Activated effector memory CD4-positive, alpha-beta T cell treated with Interleukin-2 at 50 U/mL for 16 hours (primary cell): ENCODE results near the gene CEMIP2.

Source experiments
- DNase-seq: peaks from one replicate; pipeline ENCODE4 v3.0.0-alpha.2; 2020

The CEMIP2 gene

DNA sequence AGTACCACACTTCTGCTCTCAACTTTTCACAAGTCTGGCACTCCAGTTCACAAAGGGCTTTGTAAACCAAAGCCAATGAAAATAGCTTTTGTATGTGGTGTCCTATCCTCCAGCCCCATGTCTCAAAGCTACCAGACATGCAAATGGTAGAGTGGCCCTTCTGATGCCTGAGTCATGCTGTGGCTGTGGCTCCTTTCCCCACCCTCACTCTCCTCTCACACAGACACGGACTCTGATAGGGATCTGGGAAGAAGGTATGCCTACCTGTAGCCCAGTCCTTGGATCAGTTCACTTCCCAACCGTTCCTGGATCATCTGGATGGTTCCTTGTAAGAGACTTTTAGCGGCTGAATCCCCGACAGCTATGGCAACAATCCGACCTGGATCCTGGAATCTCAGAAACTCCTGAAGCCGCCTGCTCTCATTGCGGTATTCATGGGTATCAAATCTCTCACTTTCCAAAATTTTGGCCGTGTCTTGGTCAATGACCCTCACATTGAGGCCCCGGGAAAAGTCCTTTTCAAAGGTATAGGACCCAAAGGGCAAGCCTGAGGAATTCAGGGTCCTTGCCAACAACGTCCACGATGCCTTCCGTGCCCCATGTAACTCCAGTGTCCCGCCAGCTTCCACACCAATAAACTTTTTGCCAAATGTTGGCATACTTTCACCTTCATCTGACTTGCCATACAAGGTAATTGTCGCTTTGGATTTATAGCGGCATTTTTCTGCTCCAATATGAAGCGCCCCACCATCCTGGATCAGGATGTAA lies 23.4 kb downstream of the CEMIP2 start:
- no peak for DNase-seq

DNA sequence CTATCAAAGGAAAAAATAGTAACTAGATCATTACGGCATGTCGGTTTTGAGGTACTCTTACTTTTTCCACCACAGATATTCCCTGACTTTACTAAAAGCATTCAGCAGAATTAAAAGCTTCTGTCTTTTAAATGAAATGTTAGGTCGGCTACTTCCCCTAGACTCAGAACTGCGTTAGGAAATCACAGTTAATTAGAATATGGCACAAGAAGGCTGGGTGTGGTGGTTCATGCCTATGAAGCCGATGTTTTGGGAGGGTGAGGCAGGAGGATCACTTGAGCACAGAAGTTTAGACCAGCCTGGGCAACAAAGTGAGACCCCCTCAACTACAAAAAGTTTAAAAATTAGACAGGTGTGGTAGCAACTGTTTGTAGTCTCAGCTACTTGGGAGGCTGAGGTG lies 24.4 kb downstream of the CEMIP2 start:
- no peak for DNase-seq

DNA sequence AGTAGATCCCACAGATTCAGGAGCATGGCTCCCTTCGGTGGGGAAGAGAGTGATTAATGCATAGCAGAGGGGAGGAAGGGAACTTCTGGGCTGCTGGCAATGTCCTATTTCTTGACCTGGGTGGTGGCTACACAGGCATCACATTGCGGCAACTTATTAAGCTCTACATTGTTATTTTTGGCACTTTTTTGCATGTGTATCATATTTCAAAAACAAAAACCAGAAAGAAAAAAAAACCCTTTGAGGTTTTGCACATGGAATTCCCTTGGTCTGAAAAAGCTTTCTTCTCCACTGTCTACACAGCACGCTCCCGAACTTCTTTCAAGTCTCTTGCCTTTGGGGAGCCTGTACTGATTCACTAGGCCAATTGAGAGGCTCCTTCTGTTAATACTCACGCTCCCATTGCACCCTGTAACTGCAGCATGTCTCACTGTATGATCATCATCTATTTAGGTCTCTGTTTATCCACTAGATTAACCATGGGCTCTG lies 25.1 kb downstream of the CEMIP2 start:
- no peak for DNase-seq

DNA sequence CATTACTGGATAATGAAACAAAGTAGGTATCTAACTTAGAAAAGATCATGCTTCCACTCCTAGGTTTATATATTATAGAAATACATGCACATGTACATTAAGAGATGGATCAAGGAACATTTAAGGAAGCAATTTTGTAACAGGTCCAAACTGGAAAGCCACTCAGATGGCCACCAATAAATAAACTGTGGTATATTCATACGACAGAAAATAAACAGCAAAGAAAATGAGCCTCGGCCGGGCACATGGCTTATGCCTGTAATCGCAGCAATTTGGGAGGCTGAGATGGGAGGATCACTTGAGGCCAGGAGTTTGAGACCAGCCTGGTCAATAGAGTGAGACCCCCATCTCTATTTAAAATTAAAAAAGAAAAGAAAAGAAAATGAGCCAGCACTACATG lies 25.6 kb downstream of the CEMIP2 start:
- DNase-seq = no peak

DNA sequence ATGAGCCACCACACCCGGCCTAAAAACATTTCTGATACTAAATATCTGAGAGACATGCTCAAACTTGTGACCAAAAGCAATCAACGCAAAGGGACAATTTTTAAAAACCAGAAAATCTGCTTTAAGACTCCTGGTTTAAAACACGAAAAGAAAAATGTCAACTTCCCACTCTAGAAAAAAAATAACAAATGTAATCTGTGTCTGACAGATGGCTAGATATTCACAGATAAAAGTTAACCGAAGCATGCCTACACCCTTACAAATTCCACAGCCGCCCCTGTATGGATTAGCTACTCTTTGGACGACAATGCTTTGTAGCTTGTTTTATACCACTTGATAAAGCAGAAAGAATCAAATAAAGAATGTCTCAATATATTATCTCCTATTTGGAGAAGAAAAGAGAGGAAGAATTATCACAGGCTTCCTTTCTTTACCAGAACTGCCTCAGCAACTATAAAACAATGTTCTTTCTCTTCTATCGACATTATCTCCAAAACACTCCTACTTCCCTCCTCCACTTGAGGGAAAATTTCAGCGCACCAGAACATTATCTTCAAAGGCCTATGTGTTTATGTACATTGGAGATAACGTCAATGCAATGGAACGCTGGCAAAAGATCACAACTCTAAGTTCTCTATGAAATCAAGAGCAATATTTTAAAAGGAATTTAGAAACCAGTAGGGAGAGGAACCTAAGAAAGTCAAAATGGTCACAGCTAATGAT lies 26.2 kb downstream of the CEMIP2 start:
- DNase-seq = no peak

DNA sequence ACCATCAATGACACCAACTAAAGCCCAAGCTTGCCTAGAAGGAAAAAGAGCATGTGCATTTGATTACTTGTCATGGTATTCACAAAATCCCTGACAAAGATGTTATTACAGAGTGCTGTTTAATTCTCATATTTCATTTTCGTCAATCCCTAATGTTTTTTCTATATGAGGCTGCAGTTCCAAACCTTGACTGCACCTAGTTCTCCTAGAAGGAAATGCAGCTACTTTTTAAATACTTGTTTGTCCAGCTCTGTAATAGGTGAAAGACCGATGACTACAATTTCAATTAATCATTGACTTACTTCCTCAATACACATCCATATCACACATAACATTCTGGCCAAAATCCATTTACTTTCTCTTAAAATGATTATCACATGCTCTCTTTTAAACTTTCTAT lies 28.1 kb downstream of the CEMIP2 start:
- DNase-seq = no peak

DNA sequence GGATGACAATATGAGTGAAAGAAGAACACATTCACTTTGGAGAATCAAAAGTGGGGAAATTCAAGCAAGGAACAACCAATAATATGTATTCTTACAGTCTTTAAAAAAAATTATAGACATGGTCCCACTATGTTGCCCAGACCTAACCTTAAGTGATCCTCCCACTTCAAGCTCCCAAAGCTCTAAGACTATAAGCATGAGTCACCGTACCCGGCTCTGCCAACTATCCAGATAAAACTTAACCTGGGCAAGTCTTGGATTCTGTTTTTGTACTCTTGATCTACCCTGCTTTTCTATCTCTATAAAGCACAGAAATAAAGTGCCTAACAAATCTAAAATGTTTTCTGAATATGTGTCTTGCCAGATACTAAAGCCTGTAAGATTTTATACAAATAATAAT lies 30.9 kb downstream of the CEMIP2 start:
- DNase-seq = no peak

GRCh38 chr9:71736236-71736635 lies 32.1 kb downstream of the CEMIP2 start:
- DNase-seq = no peak

- no peak for DNase-seq
These were observed 33.4 kb downstream of the CEMIP2 start for GRCh38 chr9:71734950-71735349.

DNA sequence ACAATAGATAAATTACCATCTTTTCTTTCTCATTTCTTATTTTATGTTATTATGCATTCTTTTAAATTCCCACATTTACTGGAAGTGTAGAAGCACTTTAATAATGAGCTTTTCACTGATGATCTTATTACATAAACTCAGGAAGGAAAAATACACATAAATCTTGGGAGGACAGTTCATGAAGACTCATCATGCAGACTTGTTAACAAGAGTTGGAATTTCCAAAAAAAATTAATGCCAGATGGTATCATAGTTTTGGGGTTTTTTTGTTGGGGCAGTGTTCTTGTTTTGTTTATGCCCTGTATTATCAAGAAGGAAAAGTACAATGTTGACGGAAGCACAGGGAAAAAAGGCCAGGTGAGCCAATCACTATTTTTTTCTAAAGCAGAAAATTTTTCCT lies 35.1 kb downstream of the CEMIP2 start:
- no peak for DNase-seq

- DNase-seq = no peak
These were observed 38.3 kb downstream of the CEMIP2 start for GRCh38 chr9:71729816-71730526.

DNA sequence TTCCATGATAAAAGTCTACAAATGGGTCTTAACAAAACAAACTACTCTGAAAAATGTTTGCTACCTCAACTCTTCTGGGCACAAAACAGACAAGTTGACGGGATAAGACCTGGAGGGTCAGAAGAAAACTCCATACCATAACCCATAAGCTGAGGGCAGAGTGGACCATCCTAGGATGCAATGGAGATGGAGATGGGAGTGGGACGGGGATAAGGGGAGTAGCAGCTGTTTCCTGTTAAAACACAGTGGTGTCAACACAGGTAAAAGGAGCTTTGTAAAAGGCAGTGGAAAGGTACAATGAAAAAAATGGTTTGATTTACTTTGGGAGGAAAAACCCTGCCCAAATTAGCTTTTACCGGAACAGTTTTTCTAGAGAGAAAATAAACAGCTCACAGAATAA lies 41.6 kb downstream of the CEMIP2 start:
- DNase-seq = no peak

- DNase-seq = no peak
These were observed 42.5 kb downstream of the CEMIP2 start for GRCh38 chr9:71725590-71726338.

DNA sequence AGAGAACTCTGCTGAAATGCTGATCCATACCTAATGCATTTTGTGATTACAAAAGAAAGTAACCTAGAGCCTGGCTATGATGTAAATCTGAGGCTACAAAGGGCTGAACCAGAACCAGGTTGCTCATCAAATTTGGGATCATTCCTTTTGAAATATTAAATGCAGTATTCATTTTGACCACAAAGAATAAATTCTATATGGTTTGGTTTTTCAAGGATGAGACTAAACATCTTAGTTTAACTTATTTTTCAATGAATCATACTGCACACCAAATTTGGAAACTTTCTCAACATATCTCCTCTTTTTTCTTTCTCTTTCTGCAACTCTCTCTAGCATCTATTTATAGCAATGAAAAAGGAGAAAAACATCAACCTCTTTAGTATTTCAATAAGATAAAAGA lies 46.5 kb downstream of the CEMIP2 start:
- DNase-seq = no peak

- no peak for DNase-seq
These were observed 48.8 kb downstream of the CEMIP2 start for GRCh38 chr9:71719562-71719961.

DNA sequence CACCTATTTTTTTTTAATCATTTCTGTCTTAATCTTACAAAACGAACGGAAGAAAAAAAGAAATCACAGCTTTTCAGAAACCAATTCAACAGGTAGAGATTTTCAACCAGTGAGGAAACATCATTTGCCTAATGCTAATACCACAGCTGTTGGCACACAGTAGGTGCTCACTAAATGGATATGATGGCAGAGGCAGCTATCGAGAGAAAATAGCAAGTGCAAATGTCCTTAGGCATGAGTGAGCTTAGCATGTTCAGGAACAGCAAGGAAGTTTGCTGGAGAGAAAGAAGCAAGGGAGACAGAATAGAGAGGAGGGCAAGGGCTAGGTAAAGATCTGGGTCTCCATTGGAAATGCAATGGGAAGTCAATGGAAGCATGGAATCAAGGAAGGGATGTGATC lies 49.2 kb downstream of the CEMIP2 start:
- no peak for DNase-seq

DNA sequence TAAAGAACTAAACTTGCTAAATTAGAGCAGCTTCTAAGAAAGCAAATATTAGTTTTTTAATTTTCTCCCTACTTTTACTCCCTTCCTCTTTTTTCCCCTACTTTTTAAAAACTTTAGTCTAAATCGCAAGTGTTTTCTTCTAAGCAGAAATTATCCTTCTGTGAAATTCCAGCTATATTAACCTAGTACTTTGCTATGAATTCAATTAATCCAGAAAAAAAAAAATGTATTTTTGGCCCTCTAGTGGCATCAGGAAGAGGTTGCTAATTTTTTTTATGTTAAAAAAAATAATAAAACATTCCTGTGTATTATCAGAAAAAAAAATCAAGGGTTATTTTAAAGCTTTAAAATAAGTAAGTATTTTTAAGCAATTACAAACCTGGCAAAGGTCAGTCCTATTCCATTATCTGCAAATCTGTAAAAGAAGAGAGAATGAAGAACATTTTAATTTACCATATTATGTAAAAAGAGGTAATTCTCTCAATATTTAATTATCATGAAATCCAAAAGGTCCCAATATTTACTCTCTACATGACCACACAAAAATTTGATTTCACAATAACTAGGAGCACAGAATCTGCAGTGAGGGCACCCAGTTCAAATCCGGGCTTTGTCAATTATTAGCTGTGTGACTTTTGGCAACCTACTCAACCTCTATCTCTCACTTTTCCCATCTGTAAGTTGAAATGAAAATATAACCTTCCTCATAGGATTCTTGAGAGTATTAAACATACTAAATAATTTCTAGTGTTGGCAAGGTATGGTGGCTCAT lies 52.0 kb downstream of the CEMIP2 start:
- no peak for DNase-seq

GRCh38 chr9:71710856-71711255 lies 57.5 kb downstream of the CEMIP2 start:
- no peak for DNase-seq

DNA sequence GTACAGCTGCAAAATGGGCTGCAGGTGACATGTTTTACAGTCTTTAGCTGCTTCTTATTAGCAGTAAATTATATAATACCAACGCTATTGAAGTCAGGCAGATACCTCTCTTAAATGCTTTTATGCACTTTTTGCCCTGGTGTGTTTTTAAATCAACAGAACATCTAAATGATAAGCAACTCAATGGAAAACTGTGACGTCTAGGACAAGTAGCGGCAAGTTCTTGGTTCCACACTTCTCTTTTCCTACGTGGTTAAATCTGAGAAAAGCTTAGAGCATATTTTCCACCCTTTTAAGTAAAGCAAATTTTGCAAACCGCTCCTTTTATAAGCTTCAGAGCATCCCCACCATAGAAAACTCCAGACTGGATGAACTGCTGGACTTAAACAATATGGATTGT lies 58.1 kb downstream of the CEMIP2 start:
- no peak for DNase-seq

- DNase-seq = no peak
These were observed 58.9 kb downstream of the CEMIP2 start for GRCh38 chr9:71709384-71709783.

DNA sequence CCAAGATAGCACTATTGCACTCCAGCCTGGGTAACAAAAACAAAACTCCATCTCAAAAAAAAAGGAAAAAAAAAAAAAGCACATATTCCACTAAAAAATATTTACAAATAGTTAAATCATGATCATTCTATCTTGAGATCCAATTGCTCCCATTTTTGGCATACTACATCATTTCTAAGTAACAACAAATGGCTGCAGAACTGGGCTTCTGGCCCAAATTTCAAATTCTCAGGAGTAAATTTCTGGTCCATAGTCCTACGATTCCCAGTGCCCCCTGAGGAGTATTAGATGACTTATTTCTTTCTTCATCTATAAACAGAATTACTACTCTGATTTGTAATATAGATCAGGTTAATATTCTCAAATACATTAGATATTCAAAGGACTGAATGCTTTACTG lies 62.1 kb downstream of the CEMIP2 start:
- no peak for DNase-seq

DNA sequence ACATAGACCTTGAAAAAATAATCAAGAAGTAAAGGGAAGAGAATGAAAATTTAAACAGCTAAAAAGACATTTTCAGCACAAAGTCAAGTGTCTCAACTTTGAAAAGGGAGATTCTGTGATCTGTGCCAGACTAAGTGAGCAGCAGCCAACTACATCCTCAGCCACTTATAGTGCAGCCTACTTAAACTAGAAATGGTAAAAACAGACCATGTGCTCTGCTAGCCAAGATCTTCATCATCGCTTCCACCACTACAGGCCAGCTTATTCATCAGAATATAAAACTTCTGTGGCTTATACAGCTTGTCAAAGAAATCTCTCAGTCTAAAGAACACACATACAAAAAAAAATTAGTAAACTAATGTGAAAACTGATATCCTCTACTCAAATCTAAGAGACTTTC lies 63.5 kb downstream of the CEMIP2 start:
- DNase-seq = no peak
